Measurements from ENCODE around the gene TFR2.

- TF ChIP-seq CTCF (IDR thresholded peaks at IDR 0.05) (no peak), POLR2A (IDR thresholded peaks at IDR 0.05) (no peak)
Measured at GRCh38 chr7:100641463-100641859, at the start of gene TFR2.

Measured in lower leg skin (tissue), 3 donors.